8988T (cell line): ENCODE measurements around the gene IFNGR2.
A peak's percentile ranks its signal among the peaks of the same experiment; 100 is the strongest.
"Not testable (repeated sequence)": the region's sequence is repeated elsewhere in the genome, so short reads cannot be mapped to it uniquely, and the experiment has no call there.

Experiments used
- DNase-seq: peaks from one replicate; pipeline ENCODE4 v3.0.0; 2011

IFNGR2 gene

GRCh38 chr21:33443194-33443593, 40.0 kb downstream of the IFNGR2 start:
- no peak for DNase-seq

GRCh38 chr21:33444499-33444898, 41.3 kb downstream of the IFNGR2 start:
- no peak for DNase-seq

- DNase-seq: not testable (repeated sequence)
Observed at GRCh38 chr21:33446620-33447019, 43.4 kb downstream of the IFNGR2 start.

GRCh38 chr21:33449616-33450015, 46.4 kb downstream of the IFNGR2 start:
- DNase-seq: no peak

GRCh38 chr21:33451634-33452071, 48.4 kb downstream of the IFNGR2 start:
- no peak for DNase-seq

GRCh38 chr21:33452362-33452761, 49.1 kb downstream of the IFNGR2 start:
- no peak for DNase-seq

- DNase-seq: no peak
Observed at GRCh38 chr21:33455686-33456446, 52.7 kb downstream of the IFNGR2 start.

GRCh38 chr21:33458861-33459260, 55.6 kb downstream of the IFNGR2 start:
- DNase-seq: no peak

- no peak for DNase-seq
Observed at GRCh38 chr21:33461538-33462250, 58.5 kb downstream of the IFNGR2 start.

GRCh38 chr21:33469183-33469582, 66.0 kb downstream of the IFNGR2 start:
- not testable (repeated sequence) for DNase-seq

GRCh38 chr21:33470701-33471100, 67.5 kb downstream of the IFNGR2 start:
- no peak for DNase-seq

- no peak for DNase-seq
Observed at GRCh38 chr21:33473344-33473743, 70.1 kb downstream of the IFNGR2 start.

GRCh38 chr21:33477066-33477465, 73.9 kb downstream of the IFNGR2 start:
- no peak for DNase-seq

- no peak for DNase-seq
Observed at GRCh38 chr21:33478182-33478581, 75.0 kb downstream of the IFNGR2 start.

- DNase-seq: no peak
Observed at GRCh38 chr21:33478935-33479678, 75.9 kb downstream of the IFNGR2 start.

- DNase-seq: peak; percentile 67
Observed at GRCh38 chr21:33479679-33480480, 76.7 kb downstream of the IFNGR2 start, which contains the start of gene TMEM50B. TMEM50B (minus strand) TSS chr21:33479974; CDS start chr21:33468885, 11,089 bp downstream.

- no peak for DNase-seq
Observed at GRCh38 chr21:33480481-33481103, 77.4 kb downstream of the IFNGR2 start.

GRCh38 chr21:33481314-33481943, 78.2 kb downstream of the IFNGR2 start:
- no peak for DNase-seq
